ENCODE data around the gene ATP2B2.

DNA sequence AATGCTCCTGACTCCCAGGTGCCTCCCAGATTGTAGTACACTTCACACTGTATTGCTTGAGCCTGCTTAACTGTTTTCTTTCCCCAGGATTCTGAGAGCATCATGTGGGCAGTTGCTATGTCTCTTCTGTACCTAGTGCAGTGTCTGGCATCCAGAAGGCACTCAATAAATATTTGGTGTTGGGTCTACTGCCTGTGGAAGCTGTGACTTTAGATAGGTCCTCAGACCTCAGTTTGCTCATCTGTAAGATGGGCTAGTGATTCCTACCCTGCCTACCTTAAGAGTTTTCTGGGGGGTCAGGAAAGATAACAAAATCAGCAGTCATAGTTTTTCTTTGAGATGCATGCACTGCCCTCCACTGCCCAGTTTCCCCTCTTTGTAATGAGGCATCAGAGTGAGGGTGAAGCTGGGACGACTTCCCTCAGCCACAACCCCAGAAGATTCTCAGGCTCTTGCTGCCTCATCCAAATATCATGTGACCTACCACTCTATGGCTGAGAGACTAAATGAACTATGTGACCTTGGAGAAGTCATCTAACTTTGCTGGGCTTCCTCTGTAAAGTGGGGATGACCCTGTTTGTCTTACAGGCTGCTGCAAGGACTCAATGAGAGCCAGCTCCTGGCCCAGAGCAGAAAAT is 50.4 kb downstream of the ATP2B2 start:
- TF ChIP-seq, protein P1, sequence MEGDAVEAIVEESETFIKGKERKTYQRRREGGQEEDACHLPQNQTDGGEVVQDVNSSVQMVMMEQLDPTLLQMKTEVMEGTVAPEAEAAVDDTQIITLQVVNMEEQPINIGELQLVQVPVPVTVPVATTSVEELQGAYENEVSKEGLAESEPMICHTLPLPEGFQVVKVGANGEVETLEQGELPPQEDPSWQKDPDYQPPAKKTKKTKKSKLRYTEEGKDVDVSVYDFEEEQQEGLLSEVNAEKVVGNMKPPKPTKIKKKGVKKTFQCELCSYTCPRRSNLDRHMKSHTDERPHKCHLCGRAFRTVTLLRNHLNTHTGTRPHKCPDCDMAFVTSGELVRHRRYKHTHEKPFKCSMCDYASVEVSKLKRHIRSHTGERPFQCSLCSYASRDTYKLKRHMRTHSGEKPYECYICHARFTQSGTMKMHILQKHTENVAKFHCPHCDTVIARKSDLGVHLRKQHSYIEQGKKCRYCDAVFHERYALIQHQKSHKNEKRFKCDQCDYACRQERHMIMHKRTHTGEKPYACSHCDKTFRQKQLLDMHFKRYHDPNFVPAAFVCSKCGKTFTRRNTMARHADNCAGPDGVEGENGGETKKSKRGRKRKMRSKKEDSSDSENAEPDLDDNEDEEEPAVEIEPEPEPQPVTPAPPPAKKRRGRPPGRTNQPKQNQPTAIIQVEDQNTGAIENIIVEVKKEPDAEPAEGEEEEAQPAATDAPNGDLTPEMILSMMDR (IDR thresholded peaks at IDR 0.05) = no peak
- TF ChIP-seq POLR2A (IDR thresholded peaks at IDR 0.05) = no peak

All from uterus (tissue), 2 donors.